GM12878 (cell line): ENCODE results near the gene SLC35F3. TPM values are rescaled to one million over a fixed set of nuclear protein-coding genes. Genes with fewer than 3 reads are reported as not detected.
A peak's percentile ranks its signal among the peaks of the same experiment; 100 is the strongest.

ENCODE experiments used
- ATAC-seq: fragments of 200-7000 bp; cut with Tn5 transposase; 3 replicates; pipeline ENCODE4 v1.9.1; 2020; ENCODE audit warnings: mild to moderate bottlenecking, moderate library complexity
- BruUV-seq: library from RNA; stranded (reverse); fragments of 400-500 nt; replicated peaks from 2 replicates; lab custom pipeline; 2021; lab: Mats Ljungman, UMichigan
- CTCF ChIA-PET: fragments of 300-600 bp; sonication (Branson Sonifier 250); formaldehyde crosslinking; extraction: SDS; loops from one replicate; lab custom pipeline; 2021; ENCODE audit warnings: inconsistent platforms; lab: Yijun Ruan, JAX
- POLR2A ChIA-PET: fragments of 350-600 bp; formaldehyde crosslinking; extraction: SDS; loops from one replicate; lab custom pipeline; 2021; ENCODE audit warnings: inconsistent platforms; lab: Charles Lee
- RAD21 ChIA-PET: fragments of 300-600 bp; sonication (Branson Sonifier 250); formaldehyde crosslinking; loops from one replicate; lab custom pipeline; 2023; ENCODE audit warnings: antibody characterized with exemption; ENCODE audit not compliant: unreplicated experiment; lab: Charles Lee
- SMC1A ChIA-PET: fragments of 300-600 bp; sonication (Branson Sonifier 250); formaldehyde crosslinking; loops from one replicate; lab custom pipeline; 2023; ENCODE audit not compliant: unreplicated experiment, uncharacterized antibody; lab: Charles Lee
- DNase-seq: peaks from one replicate; pipeline ENCODE4 v3.0.0-alpha.2; 2011; ENCODE audit warnings: low read depth, low spot score
- FAIRE-seq: peaks from 3 replicates; lab custom pipeline; 2011; peaks lifted over from hg19 to GRCh38; lab: Jason Lieb, UNC
- H2AFZ ChIP-seq: 2 replicates; pipeline ENCODE4 v1.6.0; 2011; ENCODE audit warnings: low read depth, low read length, control low read depth; ENCODE audit not compliant: control insufficient read depth
- H3K27ac ChIP-seq: 2 replicates; pipeline ENCODE4 v1.5.1; 2011; ENCODE audit warnings: control low read depth; ENCODE audit not compliant: control insufficient read depth, insufficient read depth
- H3K27me3 ChIP-seq, 2 experiments: replicated peaks in 1 of 2; 2 replicates each; pipeline versions ENCODE4 v1.6.0 to v1.6.1; 2011; ENCODE audit warnings: low read length in 1 of 2; ENCODE audit not compliant: control insufficient read depth in 2 of 2, insufficient read depth in 2 of 2
- H3K36me3 ChIP-seq, 2 experiments: 2 replicates each; pipeline ENCODE4 v1.5.1; 2011; ENCODE audit warnings: low read length in 1 of 2; ENCODE audit not compliant: control insufficient read depth in 2 of 2, insufficient read depth in 2 of 2
- H3K4me1 ChIP-seq: 2 replicates; pipeline ENCODE4 v1.6.1; 2011; ENCODE audit warnings: mild to moderate bottlenecking, low read length, moderate library complexity, mixed read lengths; ENCODE audit not compliant: control insufficient read depth, insufficient read depth
- H3K4me2 ChIP-seq: 2 replicates; pipeline ENCODE4 v1.6.0; 2011; ENCODE audit warnings: control low read depth; ENCODE audit not compliant: control insufficient read depth, insufficient read depth
- H3K4me3 ChIP-seq: fragments of 200-600 bp; sonication (generic); 2 replicates; pipeline ENCODE4 v1.5.1; 2016
- H3K79me2 ChIP-seq: 2 replicates; pipeline ENCODE4 v1.6.0; 2011; ENCODE audit warnings: low read length; ENCODE audit not compliant: control insufficient read depth, insufficient read depth
- H3K9ac ChIP-seq: 2 replicates; pipeline ENCODE4 v1.8.0; 2011; ENCODE audit warnings: low read length, control low read depth, mixed read lengths; ENCODE audit not compliant: control insufficient read depth, insufficient read depth
- H3K9me3 ChIP-seq: replicated peaks from 3 replicates; pipeline ENCODE4 v1.5.1; 2011; ENCODE audit warnings: mild to moderate bottlenecking, low read length; ENCODE audit not compliant: control insufficient read depth, insufficient read depth
- H4K20me1 ChIP-seq: 2 replicates; pipeline ENCODE4 v1.6.0; 2011; ENCODE audit not compliant: control insufficient read depth, insufficient read depth
- GABPA ChIP-seq: IDR thresholded peaks from 2 replicates; pipeline ENCODE4 v1.6.1; 2014; ENCODE audit warnings: antibody characterized with exemption, low read depth, mild to moderate bottlenecking, inconsistent platforms
- NR2C2 ChIP-seq: IDR thresholded peaks from 2 replicates; pipeline ENCODE4 v1.6.1; 2011; ENCODE audit warnings: borderline replicate concordance, low read depth; ENCODE audit not compliant: control insufficient read depth, insufficient read length
- POLR2AphosphoS5 ChIP-seq: IDR thresholded peaks from 2 replicates; pipeline ENCODE4 v1.6.1; 2011; ENCODE audit warnings: mild to moderate bottlenecking, low read length, inconsistent platforms
- POU2F2 ChIP-seq: IDR thresholded peaks from 3 replicates; pipeline ENCODE4 v1.6.1; 2011; ENCODE audit warnings: low read depth, mild to moderate bottlenecking, low read length, borderline replicate concordance
- SPI1 ChIP-seq: IDR thresholded peaks from 2 replicates; pipeline ENCODE4 v1.6.1; 2011; ENCODE audit warnings: low read depth, mild to moderate bottlenecking, low read length, moderate library complexity, borderline replicate concordance; ENCODE audit not compliant: insufficient read depth
- WRNIP1 ChIP-seq: IDR thresholded peaks from 2 replicates; pipeline ENCODE4 v1.6.1; 2011; ENCODE audit warnings: low read depth, low read length, improper control_type of control experiment, borderline replicate concordance
- WGBS: methylation state at CpG from one replicate; pipeline ENCODE4 v1.1.6; 2016; ENCODE audit warnings: low lambda C conversion rate; ENCODE audit not compliant: insufficient replicate concordance, insufficient coverage; ENCODE audit errors: missing lambda C conversion rate; 5-methylcytosine and 5-hydroxymethylcytosine counted together
- in situ Hi-C: fragments of 300-500 bp; cut with MboI; formaldehyde crosslinking; loops from 9 replicates; pipeline ENCODE4 v1.14.3; 2018; ENCODE audit warnings: mixed read lengths
- intact Hi-C: fragments of 100-400 bp; cut with micrococcal nuclease; formaldehyde crosslinking; loops from one replicate; pipeline ENCODE4 v1.14.2; 2022; ENCODE audit not compliant: unreplicated experiment
- polyA plus RNA-seq, 11 experiments: library from polyadenylated mRNA; depleted of rRNA in 4 of 11; unstranded in 6 of 11; stranded (reverse) in 5 of 11; fragments of >200 nt; fragmentation: Nextera tagmentation in 4 of 11; fragmentation: Illumina TruSeq in 1 of 11; extraction: Ambion mirVana in 4 of 11; extraction: Trizol in 1 of 11; gene quantifications; 1 replicate in 1 of 11; 2 replicates in 10 of 11; pipeline versions ENCODE4 v1.2.1 to v1.2.3, GENCODE V29; 2011 to 2016; ENCODE audit warnings: inconsistent platforms in 2 of 11, missing spikeins in 2 of 11, low read depth in 1 of 11
- total RNA-seq, 4 experiments: library from RNA; depleted of rRNA in 3 of 4; stranded (reverse); fragments of >200 nt in 3 of 4; fragmentation: Illumina TruSeq in 1 of 4; extraction: Trizol in 1 of 4; gene quantifications; 2 replicates each; pipeline versions ENCODE4 v1.2.1 to v1.2.3, GENCODE V29; 2013 to 2021
- TF ChIP-seq, protein P1 (sequence below): fragments of 450-650 bp; IDR thresholded peaks from 2 replicates; pipeline ENCODE4 v1.6.1; 2017; ENCODE audit warnings: mild to moderate bottlenecking, moderate library complexity

The SLC35F3 gene
- total and polyA plus RNA-seq, 10 of the 15 experiments (the other 5 are each of a cell fraction or from before 2014, with no cell fraction given): 1.0 to 8.6 (median 5.7) TPM

DNA sequence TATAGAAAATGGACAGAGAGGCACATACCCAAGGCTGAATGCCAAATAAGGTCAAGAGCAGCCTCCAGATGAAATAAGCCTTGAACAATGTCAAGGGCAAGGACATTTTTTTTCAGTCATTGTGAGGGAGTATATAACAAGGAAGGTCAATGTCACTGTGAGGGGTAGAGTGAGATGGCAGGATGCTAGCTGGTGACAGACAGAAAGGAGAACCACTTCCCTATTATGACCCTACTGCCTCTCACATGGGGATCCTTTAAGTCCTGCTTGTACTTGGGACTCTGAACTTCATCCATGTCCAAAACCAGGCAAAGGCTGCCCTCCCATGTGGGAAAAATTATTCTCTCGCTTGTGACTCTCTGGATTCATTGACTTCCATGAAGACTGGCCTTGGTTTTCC lies 349.3 kb downstream of the SLC35F3 start:
- TF ChIP-seq POU2F2 (no peak), SPI1 (peak; percentile 77), NR2C2 (no peak), WRNIP1 (no peak), GABPA (no peak), POLR2AphosphoS5 (no peak)
- TF ChIP-seq, protein P1, sequence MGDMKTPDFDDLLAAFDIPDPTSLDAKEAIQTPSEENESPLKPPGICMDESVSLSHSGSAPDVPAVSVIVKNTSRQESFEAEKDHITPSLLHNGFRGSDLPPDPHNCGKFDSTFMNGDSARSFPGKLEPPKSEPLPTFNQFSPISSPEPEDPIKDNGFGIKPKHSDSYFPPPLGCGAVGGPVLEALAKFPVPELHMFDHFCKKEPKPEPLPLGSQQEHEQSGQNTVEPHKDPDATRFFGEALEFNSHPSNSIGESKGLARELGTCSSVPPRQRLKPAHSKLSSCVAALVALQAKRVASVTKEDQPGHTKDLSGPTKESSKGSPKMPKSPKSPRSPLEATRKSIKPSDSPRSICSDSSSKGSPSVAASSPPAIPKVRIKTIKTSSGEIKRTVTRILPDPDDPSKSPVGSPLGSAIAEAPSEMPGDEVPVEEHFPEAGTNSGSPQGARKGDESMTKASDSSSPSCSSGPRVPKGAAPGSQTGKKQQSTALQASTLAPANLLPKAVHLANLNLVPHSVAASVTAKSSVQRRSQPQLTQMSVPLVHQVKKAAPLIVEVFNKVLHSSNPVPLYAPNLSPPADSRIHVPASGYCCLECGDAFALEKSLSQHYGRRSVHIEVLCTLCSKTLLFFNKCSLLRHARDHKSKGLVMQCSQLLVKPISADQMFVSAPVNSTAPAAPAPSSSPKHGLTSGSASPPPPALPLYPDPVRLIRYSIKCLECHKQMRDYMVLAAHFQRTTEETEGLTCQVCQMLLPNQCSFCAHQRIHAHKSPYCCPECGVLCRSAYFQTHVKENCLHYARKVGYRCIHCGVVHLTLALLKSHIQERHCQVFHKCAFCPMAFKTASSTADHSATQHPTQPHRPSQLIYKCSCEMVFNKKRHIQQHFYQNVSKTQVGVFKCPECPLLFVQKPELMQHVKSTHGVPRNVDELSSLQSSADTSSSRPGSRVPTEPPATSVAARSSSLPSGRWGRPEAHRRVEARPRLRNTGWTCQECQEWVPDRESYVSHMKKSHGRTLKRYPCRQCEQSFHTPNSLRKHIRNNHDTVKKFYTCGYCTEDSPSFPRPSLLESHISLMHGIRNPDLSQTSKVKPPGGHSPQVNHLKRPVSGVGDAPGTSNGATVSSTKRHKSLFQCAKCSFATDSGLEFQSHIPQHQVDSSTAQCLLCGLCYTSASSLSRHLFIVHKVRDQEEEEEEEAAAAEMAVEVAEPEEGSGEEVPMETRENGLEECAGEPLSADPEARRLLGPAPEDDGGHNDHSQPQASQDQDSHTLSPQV: no peak
- TF ChIP-seq, all 136 proteins: peak for 1
- Histone ChIP-seq H3K36me3 (no peaks in the 10 kb centered on the region), H3K27ac (no peak overlapping the region), H3K9me3 (peaks cover 12% of the 10 kb centered on the region), H2AFZ (no peak overlapping the region), H3K4me1 (no peaks in the 10 kb centered on the region), H3K4me2 (no peak overlapping the region), H3K4me3 (no peak overlapping the region), H3K27me3 (no peaks in the 10 kb centered on the region), H3K79me2 (no peaks in the 10 kb centered on the region), H3K9ac (no peak overlapping the region), H4K20me1 (no peaks in the 10 kb centered on the region)
- DNase-seq: no peak
- ATAC-seq: peak; percentile 85
- no TSS peak for BruUV-seq
- POLR2A ChIA-PET: no interaction called here
- SMC1A ChIA-PET: interaction anchor here (1.4 kb wide), 1 partner anchor 9 kb away, joined by 5 read pairs; no protein-coding TSS in a partner anchor
- CTCF ChIA-PET: interaction anchor here (0.7 to 1.7 kb wide), 3 partner anchors 17 to 56 kb away, joined by 3 to 6 read pairs (median 3); no protein-coding TSS in a partner anchor
- peak; percentile 27 for FAIRE-seq
- in situ Hi-C loops (no loop called here), intact Hi-C loops (no loop called here)
- RAD21 ChIA-PET: no interaction called here
- WGBS: 38% methylated on average over 1 of the region's 1 CpG
